Omental fat pad (tissue), 4 donors: ENCODE results near the gene SPANXA2. TPM values are rescaled to one million over a fixed set of nuclear protein-coding genes. Genes with fewer than 3 reads are reported as not detected.
"Not testable (repeated sequence)": the region's sequence is repeated elsewhere in the genome, so short reads cannot be mapped to it uniquely, and the experiment has no call there.

Source experiments
- ATAC-seq: fragments of 150-250 bp; one replicate; pipeline ENCODE4 v1.9.1; 2016; ENCODE audit warnings: mild to moderate bottlenecking, moderate library complexity; ENCODE audit not compliant: low FRiP score
- DNase-seq: peaks from one replicate; pipeline ENCODE4 v3.0.0-alpha.2; 2019; ENCODE audit warnings: low spot score
- total RNA-seq, 4 donors: library from RNA; depleted of rRNA; stranded (reverse); fragments of >200 nt; gene quantifications; one replicate each; pipeline ENCODE4 v1.1.0, GENCODE V29; 2016
- TF ChIP-seq, protein P1 (sequence below), 3 donors: fragments of 450-650 bp; IDR thresholded peaks; one replicate each; pipeline ENCODE4 v1.5.1; 2016 to 2017; ENCODE audit warnings: antibody characterized with exemption in 3 of 3, mild to moderate bottlenecking in 3 of 3, moderate library complexity in 2 of 3

SPANXA2 gene, protein sequence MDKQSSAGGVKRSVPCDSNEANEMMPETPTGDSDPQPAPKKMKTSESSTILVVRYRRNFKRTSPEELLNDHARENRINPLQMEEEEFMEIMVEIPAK
- not detected for total RNA-seq

DNA sequence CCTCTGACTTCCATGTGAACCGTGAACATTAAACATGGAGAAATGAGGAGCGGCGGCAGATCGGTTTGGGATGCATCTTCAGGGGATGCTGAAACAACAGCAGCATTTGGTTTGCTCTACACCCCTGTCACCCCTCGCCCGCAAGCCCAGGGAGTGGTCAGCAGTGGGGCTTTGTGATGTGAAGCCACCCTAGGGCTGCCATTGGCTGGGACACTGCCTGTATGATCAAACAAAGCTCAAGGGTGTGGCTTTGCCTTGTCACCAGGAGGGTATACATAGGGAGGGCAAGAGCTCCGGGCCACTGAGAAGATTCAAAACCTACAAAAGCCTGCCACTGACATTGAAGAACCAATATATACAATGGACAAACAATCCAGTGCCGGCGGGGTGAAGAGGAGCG, at the start of gene SPANXA2:
Gene SPANXA2, plus strand, starts transcription at position 301 of the 400 bp plus-strand sequence. Its CDS starts 60 bp downstream, at position 361.
- ATAC-seq, DNase-seq: not testable (repeated sequence)

DNA sequence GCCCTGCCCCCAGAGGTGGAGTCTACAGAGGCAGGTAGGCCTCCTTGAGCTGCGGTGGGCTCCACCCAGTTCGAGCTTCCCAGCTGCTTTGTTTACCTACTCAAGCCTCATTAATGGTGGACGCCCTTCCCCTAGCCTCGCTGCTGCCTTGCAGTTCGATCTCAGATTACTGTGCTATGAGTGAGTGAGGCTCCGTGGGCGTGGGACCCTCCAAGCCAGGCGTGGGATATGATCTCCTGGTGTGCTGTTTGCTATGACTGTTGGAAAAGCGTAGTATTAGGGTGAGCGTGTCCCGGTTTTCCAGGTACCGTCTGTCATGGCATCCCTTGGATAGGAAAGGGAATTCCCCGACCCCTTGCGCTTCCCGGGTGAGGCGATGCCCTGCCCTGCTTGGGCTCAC, 47.0 kb upstream of the SPANXA2 start:
- DNase-seq, ATAC-seq: not testable (repeated sequence)

DNA sequence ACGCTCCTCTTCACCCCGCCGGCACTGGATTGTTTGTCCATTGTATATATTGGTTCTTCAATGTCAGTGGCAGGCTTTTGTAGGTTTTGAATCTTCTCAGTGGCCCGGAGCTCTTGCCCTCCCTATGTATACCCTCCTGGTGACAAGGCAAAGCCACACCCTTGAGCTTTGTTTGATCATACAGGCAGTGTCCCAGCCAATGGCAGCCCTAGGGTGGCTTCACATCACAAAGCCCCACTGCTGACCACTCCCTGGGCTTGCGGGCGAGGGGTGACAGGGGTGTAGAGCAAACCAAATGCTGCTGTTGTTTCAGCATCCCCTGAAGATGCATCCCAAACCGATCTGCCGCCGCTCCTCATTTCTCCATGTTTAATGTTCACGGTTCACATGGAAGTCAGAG, 4.9 kb upstream of the SPANXA2 start, which contains the start of gene SPANXA1:
Gene SPANXA1, minus strand, starts transcription at position 101 of the 400 bp plus-strand sequence. Its CDS starts 60 bp downstream, at position 41.
- not testable (repeated sequence) for ATAC-seq

DNA sequence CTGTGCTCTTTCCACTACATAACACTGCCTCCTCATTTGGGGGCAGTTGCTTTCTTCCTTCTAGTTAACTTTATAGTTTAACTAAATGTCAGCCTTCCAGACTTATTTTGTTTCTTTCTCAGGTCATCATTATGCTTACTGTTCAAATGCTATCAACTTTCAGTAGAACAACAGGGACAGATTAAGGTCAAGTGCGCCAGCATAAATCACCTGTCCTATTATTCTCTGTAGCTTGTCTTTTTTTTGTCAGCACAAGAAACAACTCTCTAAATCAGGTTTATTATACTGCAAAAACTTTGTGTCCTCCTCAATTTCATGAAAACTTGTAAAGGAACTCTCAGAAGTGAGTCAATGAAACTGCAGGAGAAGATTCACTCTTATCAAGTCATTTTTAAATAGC, 19.6 kb downstream of the SPANXA2 start:
- ATAC-seq (no peak), DNase-seq (no peak)
- TF ChIP-seq, protein P1, sequence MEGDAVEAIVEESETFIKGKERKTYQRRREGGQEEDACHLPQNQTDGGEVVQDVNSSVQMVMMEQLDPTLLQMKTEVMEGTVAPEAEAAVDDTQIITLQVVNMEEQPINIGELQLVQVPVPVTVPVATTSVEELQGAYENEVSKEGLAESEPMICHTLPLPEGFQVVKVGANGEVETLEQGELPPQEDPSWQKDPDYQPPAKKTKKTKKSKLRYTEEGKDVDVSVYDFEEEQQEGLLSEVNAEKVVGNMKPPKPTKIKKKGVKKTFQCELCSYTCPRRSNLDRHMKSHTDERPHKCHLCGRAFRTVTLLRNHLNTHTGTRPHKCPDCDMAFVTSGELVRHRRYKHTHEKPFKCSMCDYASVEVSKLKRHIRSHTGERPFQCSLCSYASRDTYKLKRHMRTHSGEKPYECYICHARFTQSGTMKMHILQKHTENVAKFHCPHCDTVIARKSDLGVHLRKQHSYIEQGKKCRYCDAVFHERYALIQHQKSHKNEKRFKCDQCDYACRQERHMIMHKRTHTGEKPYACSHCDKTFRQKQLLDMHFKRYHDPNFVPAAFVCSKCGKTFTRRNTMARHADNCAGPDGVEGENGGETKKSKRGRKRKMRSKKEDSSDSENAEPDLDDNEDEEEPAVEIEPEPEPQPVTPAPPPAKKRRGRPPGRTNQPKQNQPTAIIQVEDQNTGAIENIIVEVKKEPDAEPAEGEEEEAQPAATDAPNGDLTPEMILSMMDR (IDR thresholded peaks at IDR 0.05) = no peak

More for the DNA sequence above, 4.9 kb upstream of the SPANXA2 start, which contains the start of gene SPANXA1:
- not testable (repeated sequence) for DNase-seq

DNA sequence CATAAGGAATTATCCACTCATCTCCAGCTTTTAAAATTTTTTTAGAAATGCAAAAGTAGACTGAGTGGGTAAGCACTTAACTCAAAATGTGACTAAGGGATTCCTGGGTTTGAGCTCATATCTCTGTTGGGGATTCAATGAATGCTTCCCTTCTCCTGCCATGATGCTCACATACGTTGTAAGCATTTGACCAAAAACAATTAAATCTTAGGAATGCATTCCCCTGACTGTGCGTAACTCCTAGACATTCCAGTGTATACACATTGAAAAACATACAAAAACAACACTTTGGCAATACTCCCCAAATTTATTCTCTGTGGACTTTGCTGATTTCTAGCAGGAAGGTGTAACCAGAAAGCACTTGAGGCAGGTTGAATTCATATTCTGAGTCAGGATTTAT, 29.8 kb downstream of the SPANXA2 start:
- ATAC-seq = no peak
- no peak for DNase-seq
- TF ChIP-seq, protein P1 (IDR thresholded peaks at IDR 0.05) = no peak

DNA sequence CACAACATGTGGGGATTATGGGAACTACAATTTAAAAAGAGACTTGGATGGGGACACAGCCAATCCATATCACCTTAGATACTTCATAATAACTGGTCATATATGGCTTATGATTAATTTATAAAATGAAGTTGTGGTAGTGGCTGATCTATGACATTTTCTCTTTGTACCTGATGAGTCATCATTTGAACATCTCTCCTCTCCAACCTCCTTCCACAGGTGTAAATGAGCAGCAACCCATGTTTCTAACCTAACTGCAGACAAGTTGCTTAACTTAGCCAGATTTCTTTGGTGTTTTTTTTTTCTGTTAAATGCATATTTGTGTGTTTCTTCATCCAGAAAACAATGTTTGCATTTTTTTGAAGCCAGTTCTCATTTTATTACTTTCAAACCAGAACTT, 42.6 kb downstream of the SPANXA2 start:
- ATAC-seq (no peak), DNase-seq (no peak)
- TF ChIP-seq, protein P1 (IDR thresholded peaks at IDR 0.05) = no peak

DNA sequence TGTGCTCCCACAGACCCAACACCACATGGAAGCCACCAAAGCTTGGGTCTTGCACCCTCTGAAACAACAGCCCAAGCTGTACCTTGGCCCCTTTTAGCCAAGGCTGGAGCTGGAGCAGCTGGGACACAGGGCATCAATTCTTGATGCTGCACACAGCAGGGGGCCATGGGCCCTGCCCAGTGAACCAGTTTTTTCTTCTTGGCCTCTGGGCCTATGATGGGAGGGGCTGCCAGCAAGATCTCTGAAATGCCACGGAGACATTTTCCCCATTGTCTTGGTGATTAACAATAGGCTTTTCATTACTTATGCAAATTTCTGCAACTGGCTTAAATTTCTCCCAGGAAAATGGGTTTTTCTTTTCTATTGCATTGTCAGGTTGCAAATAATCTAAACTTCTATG, 49.0 kb downstream of the SPANXA2 start:
- ATAC-seq (no peak), DNase-seq (no peak)
- TF ChIP-seq, protein P1 (IDR thresholded peaks at IDR 0.05) = no peak

Other genes starting within 250 kb of the SPANXA2 start
- gene SPANXA1, start 5.0 kb upstream of the SPANXA2 start, total RNA-seq = not detected
- gene SPANXD, start 109.0 kb downstream of the SPANXA2 start, total RNA-seq = not detected
- gene MAGEC3, start 248.6 kb downstream of the SPANXA2 start, total RNA-seq = not detected